Ovary (tissue), 9 donors: ENCODE measurements around the gene AMMECR1. TPM values are rescaled to one million over a fixed set of nuclear protein-coding genes. Genes with fewer than 3 reads are reported as not detected.
"Not testable (repeated sequence)": the region's sequence is repeated elsewhere in the genome, so short reads cannot be mapped to it uniquely, and the experiment has no call there.

ENCODE experiments used
- DNase-seq, 5 donors: peaks; one replicate each; pipeline ENCODE4 v3.0.0-alpha.2; 2019 to 2020
- H3K27ac ChIP-seq, 2 donors: fragments of 200-600 bp; one replicate each; pipeline versions ENCODE4 v1.5.1 to v1.8.0; 2019 to 2022
- H3K27me3 ChIP-seq: fragments of 200-600 bp; one replicate; pipeline ENCODE4 v1.8.0; 2022
- H3K36me3 ChIP-seq: fragments of 200-600 bp; sonication (generic); one replicate; pipeline ENCODE4 v1.5.1; 2019
- H3K4me1 ChIP-seq: one replicate; pipeline ENCODE4 v1.8.1; 2013; ENCODE audit warnings: mild to moderate bottlenecking, moderate library complexity; ENCODE audit not compliant: insufficient read depth
- H3K4me3 ChIP-seq: fragments of 200-600 bp; sonication (generic); one replicate; pipeline ENCODE4 v1.5.1; 2017
- H3K9me3 ChIP-seq, 2 donors: fragments of 200-600 bp in 1 of 2; sonication (generic) in 1 of 2; one replicate each; pipeline versions ENCODE4 v1.5.1 to v1.8.1; 2013 to 2019; ENCODE audit warnings: mild to moderate bottlenecking in 1 of 2, moderate library complexity in 1 of 2
- CTCF ChIP-seq, 3 donors: fragments of 450-650 bp in 2 of 3; fragments of 200-600 bp in 1 of 3; IDR thresholded peaks; one replicate each; pipeline versions ENCODE4 v1.5.1 to v1.8.0; 2016 to 2022; ENCODE audit warnings: antibody characterized with exemption in 3 of 3, mild to moderate bottlenecking in 1 of 3
- EP300 ChIP-seq: sonication (generic); formaldehyde crosslinking; IDR thresholded peaks from one replicate; pipeline ENCODE4 v1.6.1; 2017; ENCODE audit warnings: antibody characterized with exemption
- POLR2A ChIP-seq: fragments of 450-650 bp; IDR thresholded peaks from one replicate; pipeline ENCODE4 v1.6.1; 2017; ENCODE audit warnings: antibody characterized with exemption, mild to moderate bottlenecking, moderate library complexity
- WGBS, 3 donors: extraction: QIAGEN DNeasy Blood & Tissue Kit in 1 of 3; methylation state at CpG; one replicate each; pipeline versions ENCODE4 v1.1.5 to v1.1.7; 2013 to 2017; 5-methylcytosine and 5-hydroxymethylcytosine counted together
- intact Hi-C, 4 donors: fragments of 100-400 bp; cut with DNase I; formaldehyde crosslinking; loops; one replicate each; pipeline versions ENCODE4 v1.11.0 to v1.15.1; 2022 to 2023
- polyA plus RNA-seq, 2 donors: library from polyadenylated mRNA; stranded (reverse); fragments of 200-250 nt in 1 of 2; fragments of 350-450 nt in 1 of 2; fragmentation: Illumina TruSeq in 1 of 2; extraction: RNeasy Lipid Tissue Mini Kit (QIAGEN cat#74804) in 1 of 2; gene quantifications; one replicate each; pipeline ENCODE4 v1.2.3, GENCODE V29; 2013 to 2014
- total RNA-seq, 7 donors: library from RNA; depleted of rRNA in 2 of 7; stranded (reverse); fragments of >200 nt in 2 of 7; fragmentation: NEBNext Ultra II Directional in 3 of 7; extraction: Animal tissue kit (Norgen Biotek cat#: 25700) in 3 of 7; gene quantifications; one replicate each; pipeline versions ENCODE4 v1.1.0 to v1.2.4, GENCODE V29; 2016 to 2023
- donor health status: DM: no; HTN: no; CAD: no; lungs with moderate emphysema.
- donor health status: DM: no; HTN: no; CAD: no.
- donor health status: Bipolar disorder and iron deficiency.
- donor health status: DM: yes; HTN: yes; CAD: no.
- donor health status: DM: no; HTN: no; CAD: no.
- donor health status: DM: yes; HTN: yes; CAD: no.

Gene AMMECR1
- total and polyA plus RNA-seq, 9 donors, result 3.9 to 19.2 (median 12.3) TPM

GRCh38 chrX:110346681-110347080 is 28.8 kb upstream of the AMMECR1 start:
- no peaks in the 10 kb centered on the region for H3K27me3 ChIP-seq
- H3K36me3 ChIP-seq, result no peaks in the 10 kb centered on the region
- intact Hi-C loops, result loop anchor here in 1 of 4 donors (2.0 kb wide), 1 partner anchor 60 kb away; no protein-coding TSS in a partner anchor
- WGBS, 3 donors, result 36 to 50% (median 43%) methylated on average over 17 of the region's 17 CpGs
- H3K27ac ChIP-seq, result no peak overlapping the region
- TF ChIP-seq POLR2A (no peak), EP300 (no peak), CTCF (IDR thresholded peaks at IDR 0.05) (no peak)
- H3K9me3 ChIP-seq, result no peaks in the 10 kb centered on the region
- H3K4me3 ChIP-seq, result no peak overlapping the region
- no peaks in the 10 kb centered on the region for H3K4me1 ChIP-seq
- peak; percentile 13 to 61 (median 30) for DNase-seq

- no peaks in the 10 kb centered on the region for H3K27me3 ChIP-seq
- 65 to 70% (median 67%) methylated on average over 11 of the region's 11 CpGs for WGBS, 3 donors
- H3K4me1 ChIP-seq, result no peaks in the 10 kb centered on the region
- H3K27ac ChIP-seq, result no peak overlapping the region
- no peaks in the 10 kb centered on the region for H3K9me3 ChIP-seq
- no peak for DNase-seq
- H3K4me3 ChIP-seq, result no peak overlapping the region
- no peaks in the 10 kb centered on the region for H3K36me3 ChIP-seq
- TF ChIP-seq CTCF (IDR thresholded peaks at IDR 0.05) (no peak), POLR2A (no peak), EP300 (no peak)
- intact Hi-C loops, result no loop called here
These were observed 23.5 kb upstream of the AMMECR1 start for GRCh38 chrX:110341189-110342035.

DNA sequence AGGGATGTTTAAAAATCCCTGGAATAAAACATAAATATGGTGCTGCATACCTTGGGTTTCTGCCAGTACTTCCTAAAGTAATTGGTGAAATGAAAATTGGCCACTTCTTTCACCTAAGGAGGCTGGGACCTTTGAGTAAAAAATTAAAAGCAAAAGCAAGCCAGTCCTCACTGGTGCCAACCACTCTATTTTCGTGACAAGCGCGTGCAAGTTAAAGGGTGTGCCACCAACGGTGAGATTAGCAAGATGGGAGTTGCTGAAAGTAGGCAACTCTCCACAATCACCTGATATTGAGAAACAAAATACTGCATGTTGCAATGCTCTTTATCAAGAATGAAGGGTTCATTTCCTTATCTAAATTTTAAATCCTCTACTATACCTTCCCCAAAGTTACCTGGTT is 21.1 kb upstream of the AMMECR1 start:
- Histone ChIP-seq H3K27me3 (no peaks in the 10 kb centered on the region), H3K4me1 (no peaks in the 10 kb centered on the region), H3K27ac (no peak overlapping the region), H3K9me3 (no peaks in the 10 kb centered on the region), H3K36me3 (no peaks in the 10 kb centered on the region), H3K4me3 (no peak overlapping the region)
- intact Hi-C loops, result no loop called here
- 63 to 75% (median 67%) methylated on average over 4 of the region's 4 CpGs for WGBS, 3 donors
- no peak for DNase-seq
- TF ChIP-seq CTCF (IDR thresholded peaks at IDR 0.05), result no peak
- no peak for TF ChIP-seq EP300
- no peak for TF ChIP-seq POLR2A

- H3K27ac ChIP-seq, DNase-seq, H3K4me3 ChIP-seq, H3K9me3 ChIP-seq, H3K27me3 ChIP-seq, H3K4me1 ChIP-seq, H3K36me3 ChIP-seq, intact Hi-C loops: not testable (repeated sequence)
- WGBS, 3 donors, result 70 to 81% (median 72%) methylated on average over 1 of the region's 1 CpG
These were observed 15.6 kb upstream of the AMMECR1 start for GRCh38 chrX:110333458-110333857.

DNA sequence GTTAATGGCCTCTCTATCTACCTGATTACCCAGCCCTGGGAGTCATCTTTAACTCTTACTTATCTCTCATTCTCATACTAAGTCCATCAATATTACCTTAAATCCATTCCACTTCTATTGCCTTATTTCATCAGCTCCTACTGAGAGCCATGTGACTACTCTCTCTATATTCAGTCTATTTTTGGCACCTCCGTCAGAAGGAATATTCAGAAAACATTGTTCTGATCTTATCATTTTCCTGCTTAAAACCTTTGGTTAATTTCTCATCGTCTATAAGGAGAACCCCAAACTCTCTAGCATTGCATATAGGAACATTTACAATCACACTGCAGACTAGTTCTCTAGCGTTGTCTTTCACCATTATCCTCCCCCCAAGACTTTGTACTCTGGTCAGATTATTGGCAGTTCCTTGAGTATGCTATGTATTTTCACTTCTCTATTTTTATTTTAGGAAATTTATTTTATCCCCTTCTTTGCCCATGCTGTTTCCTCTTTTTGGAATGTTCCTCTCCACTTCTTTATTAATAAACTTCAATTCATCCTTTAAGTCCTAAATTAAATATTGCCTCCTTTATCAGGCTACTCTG is 13.7 kb upstream of the AMMECR1 start:
- Histone ChIP-seq H3K36me3 (no peaks in the 10 kb centered on the region), H3K27ac (no peak overlapping the region), H3K27me3 (no peaks in the 10 kb centered on the region), H3K4me3 (no peak overlapping the region), H3K9me3 (no peaks in the 10 kb centered on the region), H3K4me1 (no peaks in the 10 kb centered on the region)
- intact Hi-C loops, result no loop called here
- DNase-seq, result no peak
- 64 to 74% (median 65%) methylated on average over 3 of the region's 3 CpGs for WGBS, 3 donors
- TF ChIP-seq CTCF (IDR thresholded peaks at IDR 0.05) (no peak), EP300 (no peak), POLR2A (no peak)

DNA sequence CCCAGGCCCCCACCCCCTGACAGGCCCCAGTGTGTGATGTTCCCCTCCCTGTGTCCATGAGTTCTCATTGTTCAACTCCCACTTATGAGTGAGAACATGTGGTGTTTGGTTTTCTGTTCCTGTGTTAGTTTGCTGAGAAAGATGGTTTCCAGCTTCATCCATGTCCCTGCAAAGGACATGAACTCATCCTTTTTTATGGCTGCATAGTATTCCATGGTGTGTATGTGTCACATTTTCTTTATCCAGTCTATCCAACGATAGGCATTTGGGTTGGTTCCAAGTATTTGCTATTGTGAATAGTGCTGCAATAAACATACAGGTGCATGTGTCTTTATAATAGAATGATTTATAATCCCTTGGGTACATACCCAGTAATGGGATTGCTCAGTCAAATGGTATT is 10.7 kb upstream of the AMMECR1 start:
- H3K4me3 ChIP-seq, H3K27ac ChIP-seq, DNase-seq, H3K9me3 ChIP-seq, H3K4me1 ChIP-seq, intact Hi-C loops, H3K36me3 ChIP-seq, H3K27me3 ChIP-seq: not testable (repeated sequence)
- 81 to 92% (median 83%) methylated on average over 1 of the region's 1 CpG for WGBS, 3 donors
